HepG2 (cell line): Measurements from ENCODE around the gene GART. TPM values are rescaled to one million over a fixed set of nuclear protein-coding genes. Genes with fewer than 3 reads are reported as not detected.

Experiments used
- CHD4 ChIP-seq: fragments of 200-600 bp; sonication (generic); IDR thresholded peaks from 2 replicates; pipeline ENCODE4 v1.7.0; 2017; ENCODE audit warnings: mild to moderate bottlenecking, low read length, borderline replicate concordance
- DR1 ChIP-seq: sonication (generic); formaldehyde crosslinking; IDR thresholded peaks from 2 replicates; pipeline ENCODE4 v1.8.0; 2021; ENCODE audit warnings: mild to moderate bottlenecking, missing genetic modification reagents, inconsistent platforms
- ETV6 ChIP-seq: sonication (generic); formaldehyde crosslinking; conservative IDR thresholded peaks from 2 replicates; pipeline ENCODE4 v1.4.0; 2020; ENCODE audit warnings: missing genetic modification reagents
- ISL2 ChIP-seq: sonication (generic); formaldehyde crosslinking; IDR thresholded peaks from 2 replicates; pipeline ENCODE4 v1.5.0; 2020; ENCODE audit warnings: missing genetic modification reagents
- PRPF4 ChIP-seq: fragments of 200-400 bp; formaldehyde crosslinking; IDR thresholded peaks from 2 replicates; pipeline ENCODE4 v1.6.1; 2016; ENCODE audit warnings: low read length, low read depth; ENCODE audit not compliant: poor library complexity, severe bottlenecking
- ZFP62 ChIP-seq: sonication (generic); formaldehyde crosslinking; IDR thresholded peaks from 2 replicates; pipeline ENCODE4 v1.4.0; 2020; ENCODE audit warnings: missing genetic modification reagents
- ZMAT3 ChIP-seq: sonication (generic); formaldehyde crosslinking; conservative IDR thresholded peaks from 2 replicates; pipeline ENCODE4 v1.7.0; 2021; ENCODE audit warnings: missing genetic modification reagents
- ZNF17 ChIP-seq: sonication (generic); formaldehyde crosslinking; IDR thresholded peaks from 2 replicates; pipeline ENCODE4 v1.5.0; 2020; ENCODE audit warnings: mild to moderate bottlenecking, missing genetic modification reagents
- ZNF253 ChIP-seq: sonication (generic); formaldehyde crosslinking; IDR thresholded peaks from 2 replicates; pipeline ENCODE4 v1.8.0; 2022; ENCODE audit warnings: mild to moderate bottlenecking, missing genetic modification reagents, borderline replicate concordance
- ZNF260 ChIP-seq: sonication (generic); formaldehyde crosslinking; IDR thresholded peaks from 2 replicates; pipeline ENCODE4 v1.4.0; 2020; ENCODE audit warnings: missing genetic modification reagents, low read depth, mild to moderate bottlenecking, borderline replicate concordance
- ZNF264 ChIP-seq: sonication (generic); formaldehyde crosslinking; IDR thresholded peaks from 2 replicates; pipeline ENCODE4 v1.4.0; 2020; ENCODE audit warnings: missing genetic modification reagents
- ZNF282 ChIP-seq: fragments of 450-650 bp; IDR thresholded peaks from 2 replicates; pipeline ENCODE4 v1.6.1; 2018; ENCODE audit not compliant: partially characterized antibody
- ZNF569 ChIP-seq: sonication (generic); formaldehyde crosslinking; IDR thresholded peaks from 2 replicates; pipeline ENCODE4 v1.5.0; 2020; ENCODE audit warnings: mild to moderate bottlenecking, missing genetic modification reagents, moderate library complexity, borderline replicate concordance
- ZNF577 ChIP-seq: sonication (generic); formaldehyde crosslinking; IDR thresholded peaks from 2 replicates; pipeline ENCODE4 v1.4.0; 2020; ENCODE audit warnings: mild to moderate bottlenecking, low read depth, missing genetic modification reagents, borderline replicate concordance
- ZNF674 ChIP-seq: sonication (generic); formaldehyde crosslinking; IDR thresholded peaks from 2 replicates; pipeline ENCODE4 v1.5.0; 2020; ENCODE audit warnings: low read depth, mild to moderate bottlenecking, missing genetic modification reagents
- ZSCAN20 ChIP-seq: sonication (generic); formaldehyde crosslinking; IDR thresholded peaks from 2 replicates; pipeline ENCODE4 v1.4.0; 2020; ENCODE audit warnings: missing genetic modification reagents, mild to moderate bottlenecking, borderline replicate concordance
- polyA plus RNA-seq, 8 experiments: library from polyadenylated mRNA; depleted of rRNA in 3 of 8; stranded (reverse) in 7 of 8; unstranded in 1 of 8; fragments of >200 nt; fragmentation: Illumina TruSeq in 4 of 8; extraction: Trizol in 4 of 8; gene quantifications; 2 replicates each; pipeline versions ENCODE4 v1.2.1 to v1.2.3, GENCODE V29; 2011 to 2016; ENCODE audit warnings: low read depth in 4 of 8, missing spikeins in 1 of 8, mixed read lengths in 1 of 8; ENCODE audit not compliant: insufficient read depth in 1 of 8
- total RNA-seq, 5 experiments: library from RNA; depleted of rRNA; stranded (reverse); fragments of >200 nt; fragmentation: Illumina TruSeq; extraction: Trizol; gene quantifications; 2 replicates each; pipeline ENCODE4 v1.2.3, GENCODE V29; 2016; ENCODE audit warnings: low read depth in 1 of 5
- TF ChIP-seq, protein P1 (sequence below): IDR thresholded peaks from 2 replicates; pipeline ENCODE4 v1.4.0; 2020; ENCODE audit warnings: mild to moderate bottlenecking, missing genetic modification reagents
- TF ChIP-seq, protein P2 (sequence below): fragments of 450-650 bp; IDR thresholded peaks from 2 replicates; pipeline ENCODE4 v1.6.1; 2016
- TF ChIP-seq, protein P3 (sequence below): sonication (generic); formaldehyde crosslinking; IDR thresholded peaks from 2 replicates; pipeline ENCODE4 v1.4.0; 2020; ENCODE audit warnings: missing genetic modification reagents
- TF ChIP-seq, protein P4 (sequence below): sonication (generic); formaldehyde crosslinking; IDR thresholded peaks from 2 replicates; pipeline ENCODE4 v1.5.0; 2020; ENCODE audit warnings: missing genetic modification reagents, mild to moderate bottlenecking, borderline replicate concordance
- TF ChIP-seq, protein P5 (sequence below): sonication (generic); formaldehyde crosslinking; IDR thresholded peaks from 2 replicates; pipeline ENCODE4 v1.5.0; 2020; ENCODE audit warnings: missing genetic modification reagents

GART gene
- total and polyA plus RNA-seq, 2 of the 13 experiments (the other 11 are each of a cell fraction or from before 2014, with no cell fraction given) = 17.9 to 109 TPM

DNA sequence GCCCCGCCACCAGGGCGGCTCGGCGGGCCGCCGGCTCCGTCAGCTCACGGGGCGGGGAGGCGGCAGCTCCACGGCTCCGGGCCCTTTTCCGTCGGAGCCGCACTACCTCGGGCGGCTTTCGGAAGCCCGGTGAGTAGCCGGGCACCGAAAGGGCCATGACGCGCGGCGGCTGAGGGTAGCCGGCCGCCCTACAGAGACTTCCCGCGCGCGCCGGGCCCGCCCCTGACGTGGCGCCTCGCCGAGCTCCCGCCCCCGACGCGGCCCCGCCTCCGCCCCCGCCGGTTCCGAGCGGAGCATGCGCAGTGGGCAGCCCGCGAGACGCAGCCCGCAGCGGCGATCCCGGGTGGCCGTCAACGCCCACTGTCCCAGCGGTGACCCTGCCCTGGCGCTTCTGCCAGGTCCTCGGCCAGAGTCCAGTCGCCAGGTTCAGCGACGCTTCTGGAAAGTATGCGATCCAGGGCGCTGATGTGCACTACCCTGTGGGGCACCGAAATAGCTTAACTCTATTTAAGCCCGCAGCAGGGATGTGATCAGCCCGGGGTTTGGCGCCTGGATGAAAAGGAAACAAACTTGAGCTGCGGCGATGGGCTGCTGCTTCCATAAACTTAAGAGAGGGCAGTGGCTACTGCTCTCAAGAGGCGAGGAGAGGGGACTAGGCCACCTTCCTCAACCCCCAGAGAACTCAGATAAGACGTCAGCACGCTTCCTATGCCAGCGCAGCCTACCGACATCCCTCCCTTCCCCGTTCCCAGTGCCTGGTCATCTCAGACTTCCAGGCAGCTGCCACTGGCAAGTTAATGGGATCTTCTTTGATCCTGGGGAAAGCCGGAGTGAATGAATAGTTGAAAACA lies 46.8 kb upstream of the GART start, which contains the start of gene DONSON (continued):
- TF ChIP-seq, protein P1, sequence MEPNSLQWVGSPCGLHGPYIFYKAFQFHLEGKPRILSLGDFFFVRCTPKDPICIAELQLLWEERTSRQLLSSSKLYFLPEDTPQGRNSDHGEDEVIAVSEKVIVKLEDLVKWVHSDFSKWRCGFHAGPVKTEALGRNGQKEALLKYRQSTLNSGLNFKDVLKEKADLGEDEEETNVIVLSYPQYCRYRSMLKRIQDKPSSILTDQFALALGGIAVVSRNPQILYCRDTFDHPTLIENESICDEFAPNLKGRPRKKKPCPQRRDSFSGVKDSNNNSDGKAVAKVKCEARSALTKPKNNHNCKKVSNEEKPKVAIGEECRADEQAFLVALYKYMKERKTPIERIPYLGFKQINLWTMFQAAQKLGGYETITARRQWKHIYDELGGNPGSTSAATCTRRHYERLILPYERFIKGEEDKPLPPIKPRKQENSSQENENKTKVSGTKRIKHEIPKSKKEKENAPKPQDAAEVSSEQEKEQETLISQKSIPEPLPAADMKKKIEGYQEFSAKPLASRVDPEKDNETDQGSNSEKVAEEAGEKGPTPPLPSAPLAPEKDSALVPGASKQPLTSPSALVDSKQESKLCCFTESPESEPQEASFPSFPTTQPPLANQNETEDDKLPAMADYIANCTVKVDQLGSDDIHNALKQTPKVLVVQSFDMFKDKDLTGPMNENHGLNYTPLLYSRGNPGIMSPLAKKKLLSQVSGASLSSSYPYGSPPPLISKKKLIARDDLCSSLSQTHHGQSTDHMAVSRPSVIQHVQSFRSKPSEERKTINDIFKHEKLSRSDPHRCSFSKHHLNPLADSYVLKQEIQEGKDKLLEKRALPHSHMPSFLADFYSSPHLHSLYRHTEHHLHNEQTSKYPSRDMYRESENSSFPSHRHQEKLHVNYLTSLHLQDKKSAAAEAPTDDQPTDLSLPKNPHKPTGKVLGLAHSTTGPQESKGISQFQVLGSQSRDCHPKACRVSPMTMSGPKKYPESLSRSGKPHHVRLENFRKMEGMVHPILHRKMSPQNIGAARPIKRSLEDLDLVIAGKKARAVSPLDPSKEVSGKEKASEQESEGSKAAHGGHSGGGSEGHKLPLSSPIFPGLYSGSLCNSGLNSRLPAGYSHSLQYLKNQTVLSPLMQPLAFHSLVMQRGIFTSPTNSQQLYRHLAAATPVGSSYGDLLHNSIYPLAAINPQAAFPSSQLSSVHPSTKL = 0 out of 2 replicates have a peak, but pooled peaks have one; percentile 55
- TF ChIP-seq ISL2 (CRISPR knock-in tag) (peak; percentile 70; the same call in 1 of the 2 replicates), PRPF4 (no peak), ZSCAN20 (peak; percentile 29; the same call in 1 of the 2 replicates), ZNF577 (no peak), CHD4 (no peak), ZNF569 (CRISPR knock-in tag) (no peak), ZMAT3 (no peak), ZNF282 (no peak), ZNF260 (CRISPR knock-in tag) (no peak), ZNF17 (CRISPR knock-in tag) (no peak), ZNF674 (CRISPR knock-in tag) (no peak), DR1 (CRISPR knock-in tag) (no peak), ZNF253 (no peak; the same call in 1 of the 2 replicates), ZNF264 (CRISPR knock-in tag) (peak; percentile 71; the same call in 1 of the 2 replicates), ETV6 (CRISPR knock-in tag) (no peak; the same call in 1 of the 2 replicates), ZFP62 (CRISPR knock-in tag) (no peak)
- TF ChIP-seq, protein P2, sequence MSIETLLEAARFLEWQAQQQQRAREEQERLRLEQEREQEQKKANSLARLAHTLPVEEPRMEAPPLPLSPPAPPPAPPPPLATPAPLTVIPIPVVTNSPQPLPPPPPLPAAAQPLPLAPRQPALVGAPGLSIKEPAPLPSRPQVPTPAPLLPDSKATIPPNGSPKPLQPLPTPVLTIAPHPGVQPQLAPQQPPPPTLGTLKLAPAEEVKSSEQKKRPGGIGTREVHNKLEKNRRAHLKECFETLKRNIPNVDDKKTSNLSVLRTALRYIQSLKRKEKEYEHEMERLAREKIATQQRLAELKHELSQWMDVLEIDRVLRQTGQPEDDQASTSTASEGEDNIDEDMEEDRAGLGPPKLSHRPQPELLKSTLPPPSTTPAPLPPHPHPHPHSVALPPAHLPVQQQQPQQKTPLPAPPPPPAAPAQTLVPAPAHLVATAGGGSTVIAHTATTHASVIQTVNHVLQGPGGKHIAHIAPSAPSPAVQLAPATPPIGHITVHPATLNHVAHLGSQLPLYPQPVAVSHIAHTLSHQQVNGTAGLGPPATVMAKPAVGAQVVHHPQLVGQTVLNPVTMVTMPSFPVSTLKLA = no peak
- TF ChIP-seq, protein P3, sequence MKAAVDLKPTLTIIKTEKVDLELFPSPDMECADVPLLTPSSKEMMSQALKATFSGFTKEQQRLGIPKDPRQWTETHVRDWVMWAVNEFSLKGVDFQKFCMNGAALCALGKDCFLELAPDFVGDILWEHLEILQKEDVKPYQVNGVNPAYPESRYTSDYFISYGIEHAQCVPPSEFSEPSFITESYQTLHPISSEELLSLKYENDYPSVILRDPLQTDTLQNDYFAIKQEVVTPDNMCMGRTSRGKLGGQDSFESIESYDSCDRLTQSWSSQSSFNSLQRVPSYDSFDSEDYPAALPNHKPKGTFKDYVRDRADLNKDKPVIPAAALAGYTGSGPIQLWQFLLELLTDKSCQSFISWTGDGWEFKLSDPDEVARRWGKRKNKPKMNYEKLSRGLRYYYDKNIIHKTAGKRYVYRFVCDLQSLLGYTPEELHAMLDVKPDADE = no peak
- TF ChIP-seq, protein P4, sequence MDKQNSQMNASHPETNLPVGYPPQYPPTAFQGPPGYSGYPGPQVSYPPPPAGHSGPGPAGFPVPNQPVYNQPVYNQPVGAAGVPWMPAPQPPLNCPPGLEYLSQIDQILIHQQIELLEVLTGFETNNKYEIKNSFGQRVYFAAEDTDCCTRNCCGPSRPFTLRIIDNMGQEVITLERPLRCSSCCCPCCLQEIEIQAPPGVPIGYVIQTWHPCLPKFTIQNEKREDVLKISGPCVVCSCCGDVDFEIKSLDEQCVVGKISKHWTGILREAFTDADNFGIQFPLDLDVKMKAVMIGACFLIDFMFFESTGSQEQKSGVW = no peak; the same call in 1 of the 2 replicates
- TF ChIP-seq, protein P5, sequence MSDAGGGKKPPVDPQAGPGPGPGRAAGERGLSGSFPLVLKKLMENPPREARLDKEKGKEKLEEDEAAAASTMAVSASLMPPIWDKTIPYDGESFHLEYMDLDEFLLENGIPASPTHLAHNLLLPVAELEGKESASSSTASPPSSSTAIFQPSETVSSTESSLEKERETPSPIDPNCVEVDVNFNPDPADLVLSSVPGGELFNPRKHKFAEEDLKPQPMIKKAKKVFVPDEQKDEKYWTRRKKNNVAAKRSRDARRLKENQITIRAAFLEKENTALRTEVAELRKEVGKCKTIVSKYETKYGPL (CRISPR knock-in tag) = no peak
